HG03378 (cell line): ENCODE results near the gene CC2D1B.
"Not testable (repeated sequence)": the region's sequence is repeated elsewhere in the genome, so short reads cannot be mapped to it uniquely, and the experiment has no call there.

ENCODE experiments used
- ATAC-seq: cut with Tn5 transposase; IDR thresholded peaks from one replicate; pipeline ENCODE4 v1.9.1; 2021; ENCODE audit warnings: mild to moderate bottlenecking, moderate library complexity; ENCODE audit not compliant: unreplicated experiment

The CC2D1B gene, protein sequence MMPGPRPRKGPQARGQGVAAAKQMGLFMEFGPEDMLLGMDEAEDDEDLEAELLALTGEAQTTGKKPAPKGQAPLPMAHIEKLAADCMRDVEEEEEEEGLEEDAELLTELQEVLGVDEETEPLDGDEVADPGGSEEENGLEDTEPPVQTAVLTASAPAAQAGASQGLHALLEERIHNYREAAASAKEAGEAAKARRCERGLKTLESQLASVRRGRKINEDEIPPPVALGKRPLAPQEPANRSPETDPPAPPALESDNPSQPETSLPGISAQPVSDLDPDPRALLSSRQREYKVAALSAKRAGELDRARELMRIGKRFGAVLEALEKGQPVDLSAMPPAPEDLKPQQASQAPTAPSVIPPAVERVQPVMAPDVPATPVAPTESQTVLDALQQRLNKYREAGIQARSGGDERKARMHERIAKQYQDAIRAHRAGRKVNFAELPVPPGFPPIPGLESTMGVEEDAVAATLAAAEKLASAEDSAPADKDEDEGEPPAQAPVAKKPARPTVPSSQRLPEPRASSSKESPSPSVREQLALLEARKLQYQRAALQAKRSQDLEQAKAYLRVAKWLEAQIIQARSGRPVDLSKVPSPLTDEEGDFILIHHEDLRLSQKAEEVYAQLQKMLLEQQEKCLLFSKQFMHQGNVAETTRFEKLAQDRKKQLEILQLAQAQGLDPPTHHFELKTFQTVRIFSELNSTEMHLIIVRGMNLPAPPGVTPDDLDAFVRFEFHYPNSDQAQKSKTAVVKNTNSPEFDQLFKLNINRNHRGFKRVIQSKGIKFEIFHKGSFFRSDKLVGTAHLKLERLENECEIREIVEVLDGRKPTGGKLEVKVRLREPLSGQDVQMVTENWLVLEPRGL

DNA sequence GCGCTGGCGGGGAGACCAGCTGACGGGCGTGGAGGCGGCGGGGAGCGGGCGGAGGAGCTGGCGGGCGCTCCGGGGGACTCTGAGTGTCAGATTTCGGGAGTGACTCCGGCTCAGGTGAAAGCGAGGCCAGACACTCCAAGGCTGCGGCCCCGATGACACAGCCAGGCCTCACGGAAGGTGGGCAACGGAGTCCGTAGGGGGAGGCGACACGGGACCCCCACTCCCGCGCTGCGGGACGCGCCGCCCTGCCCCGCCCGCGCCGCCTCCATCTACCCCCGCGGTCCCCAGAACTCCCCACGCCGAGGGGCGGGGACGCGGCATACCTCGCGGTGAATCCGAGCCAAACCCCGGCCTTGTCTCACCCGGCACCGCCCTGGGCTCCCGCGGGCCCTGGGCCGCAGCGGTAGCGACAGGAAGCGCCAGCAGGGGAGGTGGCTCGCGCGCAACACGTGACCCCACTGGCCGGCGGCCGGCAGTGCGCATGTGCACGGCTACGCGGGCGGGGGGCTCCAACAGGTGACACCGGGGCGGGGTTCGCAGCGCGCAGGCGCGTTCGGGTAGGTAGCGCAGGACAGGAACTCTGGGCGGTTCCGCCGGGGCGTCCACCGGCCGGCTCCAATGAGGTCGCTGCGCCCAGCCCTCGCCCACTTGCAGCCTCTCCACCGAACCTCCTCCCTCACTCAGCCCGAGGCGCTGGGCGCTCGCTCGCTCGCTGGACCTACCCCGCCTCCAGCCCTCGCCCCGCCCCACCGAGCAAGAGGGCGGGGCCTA, at the start of gene CC2D1B:
TSS of gene CC2D1B (minus strand) at position 460 of the 771 bp plus-strand sequence. CDS start 1,585 bp downstream, outside the sequence.
- peak; percentile 78 for ATAC-seq

- ATAC-seq = no peak
These were observed 48.9 kb upstream of the CC2D1B start for GRCh38 chr1:52414942-52415341.

- no peak for ATAC-seq
These were observed 47.5 kb upstream of the CC2D1B start for GRCh38 chr1:52413410-52413989.

DNA sequence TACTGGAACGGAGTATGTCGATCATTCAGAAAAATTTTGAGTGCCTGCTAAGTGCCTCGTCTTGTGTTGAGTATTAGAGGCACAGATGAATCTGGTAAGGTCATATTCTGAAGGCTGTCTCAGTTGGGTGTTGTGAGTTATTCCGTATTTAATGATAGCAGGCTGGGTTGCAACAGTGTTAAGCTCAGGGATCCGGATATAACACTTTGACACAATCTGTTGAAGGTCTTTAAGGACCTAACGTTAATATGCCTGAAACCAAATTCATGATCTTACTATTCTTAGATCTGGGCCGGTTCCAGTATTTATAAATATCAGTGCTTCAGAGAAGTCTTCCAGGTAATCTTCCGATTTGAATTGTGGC, 39.0 kb upstream of the CC2D1B start:
- ATAC-seq = no peak

GRCh38 chr1:52404116-52404974, 38.3 kb upstream of the CC2D1B start, which contains the start of the genes ORC1 and PRPF38A:
Gene ORC1, minus strand, starts transcription at chr1:52404423. Its CDS starts 2,200 bp downstream, at chr1:52402223.
Gene PRPF38A, plus strand, starts transcription at chr1:52404602. Its CDS starts 148 bp downstream, at chr1:52404750.
- peak; percentile 81 for ATAC-seq

DNA sequence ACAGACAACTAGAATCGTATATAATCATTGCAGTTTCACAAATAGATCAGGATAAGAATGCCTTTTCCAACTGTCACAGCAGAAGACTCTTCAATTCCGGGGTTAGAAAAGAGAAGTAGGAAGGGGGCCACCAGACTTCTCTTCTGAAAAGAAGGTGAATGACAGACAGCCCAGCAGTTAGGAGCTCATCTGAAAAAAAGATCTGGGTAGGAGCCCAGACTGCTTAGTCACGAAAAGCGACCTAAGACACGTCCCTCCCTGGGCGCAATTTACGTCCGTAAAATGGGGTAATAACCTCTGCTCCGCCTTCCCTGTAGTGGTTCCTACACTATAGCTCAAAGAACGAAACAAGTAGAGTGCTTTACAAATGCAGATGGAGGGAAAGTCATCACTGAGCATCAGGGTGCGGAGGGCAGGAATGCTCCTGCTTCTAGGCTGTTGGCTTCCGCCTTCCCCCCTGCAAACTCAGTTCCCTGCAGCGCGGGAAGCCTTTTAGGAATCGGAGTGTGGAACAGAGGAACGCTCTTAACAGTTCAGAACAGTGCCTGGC, 37.6 kb upstream of the CC2D1B start:
- ATAC-seq = peak; percentile 31

DNA sequence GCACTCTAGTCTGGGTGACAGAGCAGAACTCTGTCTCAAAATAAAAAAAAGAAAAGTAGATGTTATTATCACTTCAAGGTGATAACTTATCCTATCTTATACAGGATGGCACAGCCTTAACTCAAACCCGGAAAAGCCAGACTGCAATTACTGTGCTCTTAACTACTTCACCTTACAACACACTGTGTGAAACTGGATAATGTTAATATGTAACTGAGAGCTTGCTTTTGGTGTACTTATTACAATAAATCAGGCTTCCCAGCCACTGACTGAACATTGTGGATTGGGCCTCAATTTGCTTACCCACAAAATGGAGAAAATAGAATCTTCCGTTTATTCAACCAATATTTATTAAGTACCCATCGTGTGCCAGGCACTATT, 36.8 kb upstream of the CC2D1B start:
- no peak for ATAC-seq

DNA sequence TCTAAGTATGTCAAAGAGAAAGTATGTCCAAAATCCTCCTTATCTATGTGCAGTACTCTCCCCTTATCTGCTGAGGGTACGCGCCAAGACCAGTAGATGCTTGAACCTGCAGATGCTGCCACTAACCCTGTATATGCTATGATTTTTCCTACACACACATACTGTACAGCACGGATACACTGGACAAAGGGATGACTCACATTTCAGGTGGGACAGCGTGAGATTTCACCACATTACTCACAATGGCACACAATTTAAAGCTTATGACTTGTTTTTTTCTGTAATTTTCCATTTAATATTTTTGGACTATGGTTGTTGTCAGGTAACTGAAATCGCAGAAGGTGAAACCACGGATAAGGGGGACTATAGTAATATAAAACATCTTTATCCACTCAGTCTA, 34.1 kb upstream of the CC2D1B start:
- ATAC-seq = no peak

- no peak for ATAC-seq
These were observed 33.6 kb upstream of the CC2D1B start for GRCh38 chr1:52399629-52400028.

- no peak for ATAC-seq
These were observed 27.2 kb upstream of the CC2D1B start for GRCh38 chr1:52393174-52393573.

DNA sequence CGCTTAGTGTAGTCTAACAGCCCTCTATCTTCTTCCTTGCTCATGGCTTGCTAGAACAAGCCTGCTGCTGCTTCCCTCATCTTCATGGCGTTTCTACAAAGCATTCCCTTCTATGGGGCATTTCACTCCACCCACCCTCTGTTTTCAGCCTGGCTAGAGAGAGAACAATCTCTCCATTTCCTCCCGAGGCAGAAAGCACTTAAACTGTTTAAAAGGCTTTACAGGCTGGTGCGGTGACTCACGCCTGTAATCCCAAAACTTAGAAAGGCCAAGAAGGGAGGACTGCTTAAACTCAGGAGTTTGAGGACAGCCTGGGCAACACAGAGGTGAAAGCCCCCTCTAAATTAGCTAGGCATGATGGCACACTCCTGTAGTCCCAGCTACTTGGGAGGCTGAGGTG, 20.5 kb upstream of the CC2D1B start:
- no peak for ATAC-seq

DNA sequence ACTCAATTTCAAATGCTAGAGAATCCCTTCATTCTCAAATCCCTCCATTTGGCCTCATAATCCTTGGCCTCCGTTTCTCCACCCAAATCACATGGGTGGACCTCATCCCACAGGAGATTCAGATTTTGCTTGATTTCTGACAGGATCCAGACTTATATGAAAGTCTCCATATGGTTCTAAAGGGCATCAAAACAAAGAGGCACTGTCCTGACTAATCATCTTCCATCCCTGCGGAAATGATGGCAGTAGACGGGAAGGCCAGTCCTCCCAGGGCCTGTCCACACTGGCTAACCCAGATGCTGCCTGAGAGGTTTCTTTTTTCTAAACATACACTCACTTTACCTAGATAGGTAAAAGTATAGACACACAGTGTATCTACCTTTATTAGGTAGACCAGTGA, 19.4 kb upstream of the CC2D1B start:
- no peak for ATAC-seq

DNA sequence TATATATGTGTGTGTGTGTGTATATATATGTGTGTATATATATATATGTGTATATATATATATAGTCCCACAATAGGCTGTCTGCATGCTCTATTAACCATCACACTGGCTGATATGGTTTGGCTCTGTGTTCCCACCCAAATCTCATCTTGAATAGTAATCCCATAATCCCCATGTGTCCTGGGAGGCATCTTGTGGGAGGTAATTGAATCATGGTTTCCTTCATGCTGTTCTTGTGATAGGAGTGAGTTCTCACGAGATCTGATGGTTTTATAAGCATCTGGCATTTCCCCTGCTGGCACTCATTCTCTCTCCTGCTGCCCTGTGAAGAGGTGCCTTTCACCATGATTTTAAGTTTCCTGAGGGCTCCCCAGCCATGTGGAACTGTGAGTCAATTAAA, 3.8 kb upstream of the CC2D1B start:
- ATAC-seq = not testable (repeated sequence)

DNA sequence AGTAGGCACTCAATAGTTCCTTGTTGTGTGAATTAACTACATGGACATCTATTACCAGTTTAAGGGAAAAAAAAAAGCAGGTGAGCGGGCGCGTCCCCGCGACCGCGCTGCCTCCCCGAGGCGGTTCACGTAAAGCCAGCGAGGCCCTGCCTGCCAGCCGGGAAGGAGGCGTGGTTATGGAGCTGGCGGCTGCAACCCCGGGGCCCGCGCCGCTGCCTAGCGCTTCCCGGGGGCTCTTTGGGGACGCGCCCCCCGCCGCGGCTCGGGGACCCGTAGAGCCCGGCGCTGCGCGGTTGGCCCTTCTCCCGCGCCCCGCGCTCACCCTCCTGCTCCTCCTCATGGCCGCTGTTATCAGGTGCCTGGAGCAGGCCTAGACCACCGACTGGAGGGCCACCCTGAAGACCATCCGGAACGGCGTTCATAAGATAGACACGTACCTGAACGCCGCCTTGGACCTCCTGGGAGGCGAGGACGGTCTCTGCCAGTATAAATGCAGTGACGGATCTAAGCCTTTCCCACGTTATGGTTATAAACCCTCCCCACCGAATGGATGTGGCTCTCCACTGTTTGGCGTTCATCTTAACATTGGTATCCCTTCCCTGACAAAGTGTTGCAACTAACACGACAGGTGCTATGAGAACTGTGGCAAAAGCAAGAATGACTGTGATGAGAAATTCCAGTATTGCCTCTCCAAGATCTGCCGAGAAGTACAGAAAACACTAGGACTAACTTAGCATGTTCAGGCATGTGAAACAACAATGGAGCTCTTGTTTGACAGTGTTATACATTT, 2.6 kb upstream of the CC2D1B start:
- no peak for ATAC-seq

DNA sequence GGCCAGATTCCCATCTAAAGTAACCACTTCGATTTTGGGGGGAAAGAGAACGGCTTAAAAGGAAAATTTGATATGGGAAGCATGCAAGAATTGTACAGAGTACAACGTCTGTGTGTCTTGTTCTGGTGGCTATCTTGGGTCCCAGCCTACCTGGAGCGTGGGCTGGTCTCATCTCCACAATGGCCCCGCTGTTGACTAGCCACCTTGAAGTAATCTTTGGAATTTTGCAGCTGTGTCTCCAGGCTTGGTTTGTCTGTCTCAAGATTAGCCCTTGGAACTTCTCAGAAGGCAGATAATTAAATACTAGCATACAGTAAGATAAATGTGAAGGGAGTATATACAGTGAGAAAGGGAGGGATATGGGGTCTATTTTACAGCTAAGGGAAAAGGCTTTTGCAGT, 1.3 kb upstream of the CC2D1B start:
- no peak for ATAC-seq

- ATAC-seq = peak; percentile 3
These were observed 467 bp upstream of the CC2D1B start for GRCh38 chr1:52366517-52366827.

GRCh38 chr1:52365071-52365745, 797 bp downstream of the CC2D1B start:
- ATAC-seq = no peak

DNA sequence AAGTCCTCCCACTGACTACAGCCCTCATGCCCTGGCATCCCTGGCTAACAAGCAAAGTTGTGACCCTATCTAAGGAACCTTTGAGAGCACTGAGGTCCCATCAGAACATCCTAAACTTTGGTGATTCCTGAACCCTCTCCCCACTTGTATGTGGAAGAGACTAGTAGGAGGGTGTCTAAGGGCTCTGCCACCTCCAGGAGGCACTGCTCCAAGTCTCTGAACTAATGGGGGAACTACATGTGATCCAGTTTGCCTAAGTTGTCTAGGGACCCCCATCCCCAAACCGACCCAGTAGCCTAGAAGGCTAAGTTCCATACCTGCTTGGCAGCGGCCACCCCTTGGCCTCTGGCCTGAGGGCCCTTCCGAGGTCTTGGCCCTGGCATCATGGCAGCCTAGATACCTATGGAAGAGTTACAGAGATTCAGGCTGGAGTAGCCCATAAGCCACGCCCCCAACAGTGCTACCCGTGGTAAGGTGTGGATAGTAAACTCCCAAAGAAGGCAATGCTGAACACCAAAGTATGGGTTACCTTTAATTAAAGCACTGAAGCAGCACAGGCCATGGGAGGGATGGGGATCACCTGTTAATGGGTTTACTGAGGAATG, 1.7 kb downstream of the CC2D1B start:
- ATAC-seq = no peak
